ENCODE measurements around the gene SETD2. TPM values are rescaled to one million over a fixed set of nuclear protein-coding genes. Genes with fewer than 3 reads are reported as not detected.

The SETD2 gene
- total RNA-seq, 3 donors from 2014 or later (not counting 1 experiment from before 2014, with no cell fraction given), result 86.5 to 104 (median 95.9) TPM

DNA sequence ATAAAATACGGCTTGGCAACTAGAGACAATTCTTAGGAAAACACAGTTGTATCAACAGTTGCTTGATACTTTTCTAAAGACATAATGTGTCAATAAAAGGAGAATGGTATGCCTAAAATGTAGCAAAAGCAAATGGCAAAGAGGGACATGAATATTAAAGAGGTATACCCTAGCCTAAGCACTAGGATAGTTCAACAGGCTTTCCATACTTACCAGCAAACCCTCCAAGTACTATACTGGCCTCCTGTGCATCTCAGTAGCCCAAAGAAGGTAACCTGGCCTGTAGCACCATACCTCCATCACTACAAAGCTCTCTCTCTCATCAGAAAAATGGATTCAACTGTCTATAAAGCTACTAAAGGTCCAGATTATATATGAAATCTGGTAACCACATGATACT lies 7.5 kb downstream of the SETD2 start:
- H3K27me3 Mint-ChIP-seq (ENCODE audit: low read depth in 2 of 2), result no peaks in the 10 kb centered on the region
- H3K4me3 ChIP-seq (ENCODE audit: low read length), result no peak overlapping the region
- H3K4me3 Mint-ChIP-seq, result no peak overlapping the region
- no peaks in the 10 kb centered on the region for H3K36me3 ChIP-seq (ENCODE audit: control insufficient read depth, insufficient read depth, low read length)
- peaks cover 69 to 90% of the 10 kb centered on the region in 2 donors for H3K4me1 Mint-ChIP-seq
- peak overlapping the region; percentile 14 to 52 for H3K27ac Mint-ChIP-seq
- ATAC-seq, result no peak
- intact Hi-C loops (cut with micrococcal nuclease), result no loop called here
- H3K9me3 Mint-ChIP-seq, result no peaks in the 10 kb centered on the region
- DNase-seq, result no peak
- H3K4me1 ChIP-seq (ENCODE audit: control insufficient read depth, insufficient read depth, low read length), result peaks cover 37% of the 10 kb centered on the region
- no peaks in the 10 kb centered on the region for H3K36me3 Mint-ChIP-seq
- no peak overlapping the region for H3K27ac ChIP-seq (ENCODE audit: low read length)
- no peaks in the 10 kb centered on the region for H3K27me3 ChIP-seq (ENCODE audit: control insufficient read depth, insufficient read depth, low read length)
- TF ChIP-seq, protein P1, sequence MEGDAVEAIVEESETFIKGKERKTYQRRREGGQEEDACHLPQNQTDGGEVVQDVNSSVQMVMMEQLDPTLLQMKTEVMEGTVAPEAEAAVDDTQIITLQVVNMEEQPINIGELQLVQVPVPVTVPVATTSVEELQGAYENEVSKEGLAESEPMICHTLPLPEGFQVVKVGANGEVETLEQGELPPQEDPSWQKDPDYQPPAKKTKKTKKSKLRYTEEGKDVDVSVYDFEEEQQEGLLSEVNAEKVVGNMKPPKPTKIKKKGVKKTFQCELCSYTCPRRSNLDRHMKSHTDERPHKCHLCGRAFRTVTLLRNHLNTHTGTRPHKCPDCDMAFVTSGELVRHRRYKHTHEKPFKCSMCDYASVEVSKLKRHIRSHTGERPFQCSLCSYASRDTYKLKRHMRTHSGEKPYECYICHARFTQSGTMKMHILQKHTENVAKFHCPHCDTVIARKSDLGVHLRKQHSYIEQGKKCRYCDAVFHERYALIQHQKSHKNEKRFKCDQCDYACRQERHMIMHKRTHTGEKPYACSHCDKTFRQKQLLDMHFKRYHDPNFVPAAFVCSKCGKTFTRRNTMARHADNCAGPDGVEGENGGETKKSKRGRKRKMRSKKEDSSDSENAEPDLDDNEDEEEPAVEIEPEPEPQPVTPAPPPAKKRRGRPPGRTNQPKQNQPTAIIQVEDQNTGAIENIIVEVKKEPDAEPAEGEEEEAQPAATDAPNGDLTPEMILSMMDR (IDR thresholded peaks at IDR 0.05), result no peak
- H3K9me3 ChIP-seq (ENCODE audit: control insufficient read depth, insufficient read depth, low read length), result no peaks in the 10 kb centered on the region
- 100% methylated on average over 1 of the region's 1 CpG for WGBS (ENCODE audit: insufficient coverage)

DNA sequence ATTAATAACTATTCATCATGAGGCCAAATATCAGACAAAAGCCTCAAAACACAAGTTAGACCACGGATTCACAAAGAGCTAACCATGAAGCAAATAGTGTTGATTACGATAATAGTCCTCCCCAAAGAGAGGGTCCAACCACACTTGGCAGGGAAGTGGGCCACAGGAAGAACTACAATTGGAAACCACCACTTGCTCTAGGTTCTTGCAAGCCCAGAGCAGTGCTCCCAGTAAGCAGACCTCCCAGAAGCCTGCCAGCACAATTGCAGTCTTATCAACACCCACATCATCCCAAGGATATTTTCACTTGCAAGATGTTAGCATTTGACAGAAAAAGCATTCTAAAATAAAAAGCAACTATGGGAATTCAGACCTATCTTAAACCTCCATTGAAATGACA lies 11.3 kb downstream of the SETD2 start:
- H3K4me3 Mint-ChIP-seq, result peak overlapping the region; percentile 25
- peak overlapping the region; percentile 48 to 74 for H3K27ac Mint-ChIP-seq
- Histone ChIP-seq H3K4me1 (ENCODE audit: control insufficient read depth, insufficient read depth, low read length) (peaks cover 20% of the 10 kb centered on the region), H3K27ac (ENCODE audit: low read length) (no peak overlapping the region), H3K27me3 (ENCODE audit: control insufficient read depth, insufficient read depth, low read length) (no peaks in the 10 kb centered on the region), H3K4me3 (ENCODE audit: low read length) (no peak overlapping the region), H3K9me3 (ENCODE audit: control insufficient read depth, insufficient read depth, low read length) (no peaks in the 10 kb centered on the region), H3K36me3 (ENCODE audit: control insufficient read depth, insufficient read depth, low read length) (no peaks in the 10 kb centered on the region)
- TF ChIP-seq, protein P1 (IDR thresholded peaks at IDR 0.05), result no peak
- no peak for DNase-seq
- peaks cover 62 to 80% of the 10 kb centered on the region in 2 donors for H3K4me1 Mint-ChIP-seq
- H3K36me3 Mint-ChIP-seq, result no peaks in the 10 kb centered on the region
- H3K9me3 Mint-ChIP-seq, result no peaks in the 10 kb centered on the region
- intact Hi-C loops (cut with micrococcal nuclease), result no loop called here
- no peaks in the 10 kb centered on the region for H3K27me3 Mint-ChIP-seq (ENCODE audit: low read depth in 2 of 2)
- peak in 2 of 3 donors; percentile 42 to 68 for ATAC-seq
- 42% methylated on average over 2 of the region's 2 CpGs for WGBS (ENCODE audit: insufficient coverage)

DNA sequence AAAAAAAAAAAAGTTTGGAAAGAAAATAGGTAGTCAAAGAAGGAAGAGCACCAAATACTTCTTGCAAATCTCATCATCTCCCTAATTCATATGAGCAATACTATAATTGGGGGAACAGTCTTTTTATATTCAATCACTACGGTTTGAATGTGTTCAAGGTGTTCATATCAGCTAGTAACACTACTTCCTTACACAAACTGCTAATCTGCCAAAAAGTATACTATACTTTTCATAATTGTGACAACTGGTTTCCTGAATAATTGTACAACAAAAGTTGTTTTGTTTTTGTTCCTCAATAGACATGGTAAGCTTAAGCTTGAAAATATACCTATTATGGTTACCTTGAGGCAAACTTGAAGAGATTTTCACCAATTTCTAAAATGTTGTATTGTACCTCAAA lies 12.1 kb downstream of the SETD2 start:
- H3K27me3 Mint-ChIP-seq (ENCODE audit: low read depth in 2 of 2), result no peaks in the 10 kb centered on the region
- H3K9me3 Mint-ChIP-seq, result no peaks in the 10 kb centered on the region
- TF ChIP-seq, protein P1 (IDR thresholded peaks at IDR 0.05), result no peak
- DNase-seq (no peak), ATAC-seq (no peak)
- peak overlapping the region; percentile 64 for H3K4me3 Mint-ChIP-seq
- no CpG with 5 or more reads among the region's 1 CpG for WGBS (ENCODE audit: insufficient coverage)
- no peaks in the 10 kb centered on the region for H3K36me3 Mint-ChIP-seq
- H3K36me3 ChIP-seq (ENCODE audit: control insufficient read depth, insufficient read depth, low read length), result no peaks in the 10 kb centered on the region
- H3K4me1 ChIP-seq (ENCODE audit: control insufficient read depth, insufficient read depth, low read length), result peaks cover 17% of the 10 kb centered on the region
- H3K27ac ChIP-seq (ENCODE audit: low read length), result no peak overlapping the region
- H3K27ac Mint-ChIP-seq, result peak overlapping the region; percentile 48 to 74
- no peaks in the 10 kb centered on the region for H3K27me3 ChIP-seq (ENCODE audit: control insufficient read depth, insufficient read depth, low read length)
- peaks cover 62 to 72% of the 10 kb centered on the region in 2 donors for H3K4me1 Mint-ChIP-seq
- no peaks in the 10 kb centered on the region for H3K9me3 ChIP-seq (ENCODE audit: control insufficient read depth, insufficient read depth, low read length)
- no peak overlapping the region for H3K4me3 ChIP-seq (ENCODE audit: low read length)
- intact Hi-C loops (cut with micrococcal nuclease), result no loop called here

DNA sequence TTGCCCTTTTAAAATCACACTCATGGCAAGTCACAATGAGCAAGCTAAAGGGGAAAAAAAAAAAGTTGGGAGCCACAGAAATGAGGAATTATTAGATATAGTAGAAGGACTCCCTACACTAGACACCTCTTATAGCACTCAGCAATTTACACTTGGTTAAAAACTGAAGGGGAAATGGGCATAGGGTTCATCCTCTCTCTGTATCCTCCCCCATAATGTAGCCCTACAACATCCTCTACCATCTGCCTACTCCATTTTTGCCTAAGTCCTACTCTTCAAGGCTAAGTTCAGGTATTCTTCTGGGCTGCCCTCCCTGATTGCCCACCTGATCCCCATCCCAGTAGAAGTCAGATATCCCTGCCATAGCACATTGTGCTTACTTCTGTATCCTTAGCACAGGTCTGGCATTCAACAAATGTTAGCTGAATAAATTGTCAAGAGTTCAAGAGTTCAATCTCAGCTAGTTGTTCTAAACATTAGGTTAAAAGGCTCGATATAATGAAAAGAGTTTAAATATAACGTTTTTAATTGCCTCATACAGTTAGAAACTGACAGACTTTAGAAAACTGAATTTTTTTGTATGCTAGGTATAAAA lies 14.5 kb downstream of the SETD2 start:
- intact Hi-C loops (cut with micrococcal nuclease), result no loop called here
- Histone ChIP-seq H3K4me1 (ENCODE audit: control insufficient read depth, insufficient read depth, low read length) (peaks cover 17% of the 10 kb centered on the region), H3K27ac (ENCODE audit: low read length) (no peak overlapping the region), H3K36me3 (ENCODE audit: control insufficient read depth, insufficient read depth, low read length) (no peaks in the 10 kb centered on the region), H3K9me3 (ENCODE audit: control insufficient read depth, insufficient read depth, low read length) (no peaks in the 10 kb centered on the region), H3K4me3 (ENCODE audit: low read length) (no peak overlapping the region), H3K27me3 (ENCODE audit: control insufficient read depth, insufficient read depth, low read length) (no peaks in the 10 kb centered on the region)
- Mint-ChIP-seq H3K4me3 (peak overlapping the region; percentile 2), H3K27me3 (ENCODE audit: low read depth in 2 of 2) (no peaks in the 10 kb centered on the region), H3K4me1 (peaks cover 51 to 62% of the 10 kb centered on the region in 2 donors), H3K36me3 (no peaks in the 10 kb centered on the region), H3K9me3 (no peaks in the 10 kb centered on the region), H3K27ac (peak overlapping the region in 1 of 2 donors; percentile 23)
- no CpG with 5 or more reads among the region's 2 CpGs for WGBS (ENCODE audit: insufficient coverage)
- DNase-seq, result no peak
- TF ChIP-seq, protein P1 (IDR thresholded peaks at IDR 0.05), result no peak
- ATAC-seq, result peak in 2 of 3 donors; percentile 62 to 72

Measured in natural killer cell (primary cell).